K562 (cell line): ENCODE results near the gene TPM4. TPM values are rescaled to one million over a fixed set of nuclear protein-coding genes. Genes with fewer than 3 reads are reported as not detected.

Source experiments
- CBFA2T3 ChIP-seq: fragments of 450-650 bp; IDR thresholded peaks from 2 replicates; pipeline ENCODE4 v1.6.1; 2017
- CHCHD3 ChIP-seq: fragments of 250-450 bp; sonication (Bioruptor Pico); IDR thresholded peaks from 2 replicates; pipeline ENCODE4 v2.1.2; 2022; ENCODE audit warnings: mild to moderate bottlenecking
- DPF2 ChIP-seq: fragments of 450-650 bp; IDR thresholded peaks from 2 replicates; pipeline ENCODE4 v1.6.1; 2016
- ELF4 ChIP-seq: fragments of 450-650 bp; formaldehyde crosslinking; IDR thresholded peaks from 2 replicates; pipeline ENCODE4 v1.4.0; 2022; ENCODE audit warnings: missing genetic modification characterization
- GABPA ChIP-seq: fragments of 200-800 bp; sonication (Bioruptor generic); conservative IDR thresholded peaks from 2 replicates; pipeline ENCODE4 v1.6.1; 2016; ENCODE audit warnings: low read depth, missing genetic modification characterization, missing compliant biosample characterization
- HDAC8 ChIP-seq: fragments of 450-650 bp; IDR thresholded peaks from 2 replicates; pipeline ENCODE4 v1.6.1; 2016; ENCODE audit warnings: mild to moderate bottlenecking, missing genetic modification characterization, moderate library complexity, missing compliant biosample characterization
- HDGF ChIP-seq: fragments of 450-650 bp; IDR thresholded peaks from 2 replicates; pipeline ENCODE4 v1.6.1; 2016
- HNRNPK ChIP-seq: fragments of 200-400 bp; formaldehyde crosslinking; IDR thresholded peaks from one replicate; pipeline ENCODE4 v1.6.1; 2018; ENCODE audit warnings: mild to moderate bottlenecking, low read depth, low read length; ENCODE audit not compliant: poor library complexity, severe bottlenecking
- HOXB6 ChIP-seq: fragments of 250-450 bp; sonication (Bioruptor Pico); IDR thresholded peaks from 2 replicates; pipeline ENCODE4 v1.5.1; 2022; ENCODE audit warnings: mild to moderate bottlenecking, borderline replicate concordance
- JUNB ChIP-seq: fragments of 450-650 bp; formaldehyde crosslinking; conservative IDR thresholded peaks from 2 replicates; pipeline ENCODE4 v1.4.0; 2020; ENCODE audit warnings: mild to moderate bottlenecking
- KAT8 ChIP-seq: fragments of 450-650 bp; IDR thresholded peaks from 2 replicates; pipeline ENCODE4 v1.6.1; 2016; ENCODE audit warnings: low read depth, mild to moderate bottlenecking
- NONO ChIP-seq, 2 experiments: fragments of 200-400 bp in 1 of 2; fragments of 450-650 bp in 1 of 2; formaldehyde crosslinking in 1 of 2; IDR thresholded peaks; 2 replicates each; pipeline ENCODE4 v1.6.1; 2017; ENCODE audit warnings: low read depth in 2 of 2, mild to moderate bottlenecking in 2 of 2, moderate library complexity in 2 of 2, low read length in 1 of 2
- NRF1 ChIP-seq, 2 experiments: fragments of 450-650 bp; IDR thresholded peaks in 1 of 2; conservative IDR thresholded peaks in 1 of 2; 2 replicates each; pipeline ENCODE4 v1.6.1; 2014; ENCODE audit warnings: mild to moderate bottlenecking in 2 of 2
- RBM22 ChIP-seq: fragments of 200-400 bp; formaldehyde crosslinking; IDR thresholded peaks from 2 replicates; pipeline ENCODE4 v1.6.1; 2018; ENCODE audit warnings: low read length, low read depth; ENCODE audit not compliant: poor library complexity, severe bottlenecking
- RBM25 ChIP-seq: fragments of 200-400 bp; formaldehyde crosslinking; IDR thresholded peaks from 2 replicates; pipeline ENCODE4 v1.6.1; 2018; ENCODE audit warnings: low read length, low read depth, moderate library complexity; ENCODE audit not compliant: severe bottlenecking
- TBP ChIP-seq: optimal IDR thresholded peaks from 2 replicates; pipeline ENCODE3; 2011; ENCODE audit warnings: low read depth, low read length, improper control_type of control experiment
- U2AF2 ChIP-seq: fragments of 200-400 bp; formaldehyde crosslinking; optimal IDR thresholded peaks from 2 replicates; pipeline ENCODE3; 2017; ENCODE audit warnings: low read depth, mild to moderate bottlenecking, low read length
- ZNF134 ChIP-seq: fragments of 250-450 bp; sonication (Bioruptor Pico); conservative IDR thresholded peaks from 2 replicates; pipeline ENCODE4 v1.4.0; 2020
- ZNF143 ChIP-seq: sonication (generic); formaldehyde crosslinking; IDR thresholded peaks from 2 replicates; pipeline ENCODE4 v1.9.0; 2022; ENCODE audit warnings: mild to moderate bottlenecking, missing genetic modification reagents
- ZNF23 ChIP-seq: fragments of 250-450 bp; sonication (Bioruptor Pico); IDR thresholded peaks from 2 replicates; pipeline ENCODE4 v1.4.0; 2020; ENCODE audit warnings: mild to moderate bottlenecking
- polyA plus RNA-seq, 8 experiments: library from polyadenylated mRNA; depleted of rRNA in 4 of 8; stranded (reverse) in 5 of 8; unstranded in 3 of 8; fragments of >200 nt; fragmentation: Nextera tagmentation in 2 of 8; fragmentation: Illumina TruSeq in 1 of 8; extraction: Ambion mirVana in 2 of 8; extraction: Trizol in 1 of 8; gene quantifications; 2 replicates each; pipeline versions ENCODE4 v1.2.1 to v1.2.3, GENCODE V29; 2011 to 2014; ENCODE audit warnings: inconsistent platforms in 1 of 8, missing spikeins in 1 of 8
- total RNA-seq, 7 experiments: library from RNA; depleted of rRNA in 6 of 7; stranded (reverse); fragments of >200 nt in 6 of 7; fragmentation: Illumina TruSeq in 2 of 7; extraction: Trizol in 2 of 7; gene quantifications; 2 replicates each; pipeline versions ENCODE4 v1.2.1 to v1.2.3, GENCODE V29; 2011 to 2021; ENCODE audit warnings: low replicate concordance in 1 of 7
- TF ChIP-seq, protein P1 (sequence below): fragments of 450-650 bp; IDR thresholded peaks from 2 replicates; pipeline ENCODE4 v1.6.1; 2016; ENCODE audit warnings: mild to moderate bottlenecking

TPM4 gene
- total and polyA plus RNA-seq, 9 of the 15 experiments (the other 6 are each of a cell fraction or from before 2014, with no cell fraction given): 28.1 to 111 (median 77.4) TPM

DNA sequence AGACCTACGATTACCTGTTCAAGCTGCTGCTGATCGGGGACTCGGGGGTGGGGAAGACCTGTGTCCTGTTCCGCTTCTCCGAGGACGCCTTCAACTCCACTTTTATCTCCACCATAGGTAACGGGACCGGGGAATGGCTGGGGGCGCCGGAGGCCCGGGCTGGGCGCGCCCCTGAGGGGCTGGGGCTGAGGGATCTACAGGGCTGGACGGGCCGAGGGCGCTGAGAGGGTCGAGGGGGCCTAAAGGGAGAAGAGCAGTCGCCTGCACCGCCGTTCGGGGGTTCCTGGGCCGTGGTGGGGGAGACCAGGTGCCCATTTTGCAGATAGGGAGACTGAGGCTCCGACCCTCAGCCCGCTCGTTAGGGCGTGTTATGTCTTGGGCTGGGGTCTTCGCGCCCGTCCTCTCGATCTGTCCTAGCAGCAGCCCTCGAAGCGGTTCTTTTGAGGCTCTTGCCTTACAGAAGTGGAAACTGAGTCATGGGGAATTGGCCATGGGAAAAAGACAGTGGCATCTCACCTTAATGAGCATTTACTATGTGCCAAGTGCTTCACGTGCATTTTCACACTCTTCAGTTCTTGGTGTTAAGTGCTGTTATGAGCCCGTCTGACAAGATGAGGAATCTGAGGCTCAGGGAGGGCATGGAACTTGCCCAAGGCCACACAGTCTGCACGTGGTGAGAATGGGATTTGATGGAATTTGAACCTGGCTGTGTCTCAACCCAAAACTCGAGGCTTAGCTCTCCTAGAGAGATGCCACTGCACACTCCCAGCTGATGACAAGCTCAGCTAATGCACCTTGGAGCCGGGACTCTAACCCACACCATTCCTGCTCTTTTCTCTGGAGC, 35.8 kb downstream of the TPM4 start (continued):
- TF ChIP-seq TBP (peak; percentile 78), ZNF143 (no peak), KAT8 (no peak), CBFA2T3 (no peak), NRF1 (conservative IDR thresholded peaks at IDR 0.05 in 1 of 2, IDR thresholded peaks at IDR 0.05 in 1 of 2) (no peak), HNRNPK (no peak), JUNB (CRISPR knock-in tag) (no peak), ELF4 (CRISPR knock-in tag) (no peak), NONO (IDR thresholded peaks at IDR 0.05; ENCODE audit: low read depth in 2 of 2, low read length in 1 of 2) (no peak), HDGF (0 out of 2 replicates have a peak, but pooled peaks have one; percentile 49), U2AF2 (no peak), DPF2 (0 out of 2 replicates have a peak, but pooled peaks have one; percentile 9), RBM22 (no peak), GABPA (peak; percentile 86), HOXB6 (no peak), RBM25 (peak; percentile 88), ZNF23 (CRISPR knock-in tag) (no peak), ZNF134 (CRISPR knock-in tag) (no peak), CHCHD3 (CRISPR knock-in tag) (no peak), HDAC8 (tag) (no peak)
- TF ChIP-seq, protein P1, sequence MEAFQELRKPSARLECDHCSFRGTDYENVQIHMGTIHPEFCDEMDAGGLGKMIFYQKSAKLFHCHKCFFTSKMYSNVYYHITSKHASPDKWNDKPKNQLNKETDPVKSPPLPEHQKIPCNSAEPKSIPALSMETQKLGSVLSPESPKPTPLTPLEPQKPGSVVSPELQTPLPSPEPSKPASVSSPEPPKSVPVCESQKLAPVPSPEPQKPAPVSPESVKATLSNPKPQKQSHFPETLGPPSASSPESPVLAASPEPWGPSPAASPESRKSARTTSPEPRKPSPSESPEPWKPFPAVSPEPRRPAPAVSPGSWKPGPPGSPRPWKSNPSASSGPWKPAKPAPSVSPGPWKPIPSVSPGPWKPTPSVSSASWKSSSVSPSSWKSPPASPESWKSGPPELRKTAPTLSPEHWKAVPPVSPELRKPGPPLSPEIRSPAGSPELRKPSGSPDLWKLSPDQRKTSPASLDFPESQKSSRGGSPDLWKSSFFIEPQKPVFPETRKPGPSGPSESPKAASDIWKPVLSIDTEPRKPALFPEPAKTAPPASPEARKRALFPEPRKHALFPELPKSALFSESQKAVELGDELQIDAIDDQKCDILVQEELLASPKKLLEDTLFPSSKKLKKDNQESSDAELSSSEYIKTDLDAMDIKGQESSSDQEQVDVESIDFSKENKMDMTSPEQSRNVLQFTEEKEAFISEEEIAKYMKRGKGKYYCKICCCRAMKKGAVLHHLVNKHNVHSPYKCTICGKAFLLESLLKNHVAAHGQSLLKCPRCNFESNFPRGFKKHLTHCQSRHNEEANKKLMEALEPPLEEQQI: no peak
